Measurements from ENCODE around the gene CSNK1G1. TPM values are rescaled to one million over a fixed set of nuclear protein-coding genes. Genes with fewer than 3 reads are reported as not detected.
"Not testable (repeated sequence)": the region's sequence is repeated elsewhere in the genome, so short reads cannot be mapped to it uniquely, and the experiment has no call there.

CSNK1G1 gene
- total RNA-seq, 1 donor from 2014 or later: 23.5 TPM

GRCh38 chr15:64387562-64388168 lies 31.7 kb upstream of the CSNK1G1 start, which contains the start of gene TRIP4:
Gene TRIP4 (plus strand): TSS chr15:64387836. CDS start chr15:64387864, 28 bp downstream.
- H3K27me3 ChIP-seq (ENCODE audit: control insufficient read depth, insufficient read depth, low read length): no peaks in the 10 kb centered on the region
- peak; percentile 85 for DNase-seq (ENCODE audit: low read depth)
- no peak for TF ChIP-seq CTCF (IDR thresholded peaks at IDR 0.05; ENCODE audit: insufficient read depth, low read length, poor library complexity, severe bottlenecking)
- peak within 1 kb of the TSS; percentile 95 for H3K4me3 ChIP-seq (ENCODE audit: low read depth, low read length)
- no peaks in the 10 kb centered on the region for H3K36me3 ChIP-seq (ENCODE audit: control insufficient read depth, insufficient read depth, low read length)

DNA sequence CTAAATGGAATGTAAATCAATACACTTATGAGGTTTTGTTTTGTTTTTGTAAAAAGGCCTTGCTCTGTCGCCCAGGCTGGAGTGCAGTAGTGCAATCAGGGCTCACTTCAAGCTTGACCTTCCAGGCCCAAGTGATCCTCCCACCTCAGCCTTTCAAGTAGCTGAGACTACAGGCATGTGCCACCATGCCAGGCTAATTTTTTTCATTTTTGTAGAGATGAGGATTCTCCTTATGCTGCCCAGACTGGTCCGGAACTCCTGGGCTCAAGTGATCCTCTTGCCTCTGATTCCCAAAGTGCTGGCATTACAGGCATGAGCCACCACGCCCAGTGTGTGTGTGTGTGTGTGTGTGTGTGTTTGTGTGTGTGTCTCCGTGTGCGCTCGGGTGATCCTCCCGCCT lies 30.3 kb upstream of the CSNK1G1 start:
- Histone ChIP-seq H3K4me3 (ENCODE audit: low read depth, low read length) (no peak overlapping the region), H3K36me3 (ENCODE audit: control insufficient read depth, insufficient read depth, low read length) (no peaks in the 10 kb centered on the region), H3K27me3 (ENCODE audit: control insufficient read depth, insufficient read depth, low read length) (no peaks in the 10 kb centered on the region)
- TF ChIP-seq CTCF (IDR thresholded peaks at IDR 0.05; ENCODE audit: insufficient read depth, low read length, poor library complexity, severe bottlenecking): no peak
- DNase-seq (ENCODE audit: low read depth): no peak

DNA sequence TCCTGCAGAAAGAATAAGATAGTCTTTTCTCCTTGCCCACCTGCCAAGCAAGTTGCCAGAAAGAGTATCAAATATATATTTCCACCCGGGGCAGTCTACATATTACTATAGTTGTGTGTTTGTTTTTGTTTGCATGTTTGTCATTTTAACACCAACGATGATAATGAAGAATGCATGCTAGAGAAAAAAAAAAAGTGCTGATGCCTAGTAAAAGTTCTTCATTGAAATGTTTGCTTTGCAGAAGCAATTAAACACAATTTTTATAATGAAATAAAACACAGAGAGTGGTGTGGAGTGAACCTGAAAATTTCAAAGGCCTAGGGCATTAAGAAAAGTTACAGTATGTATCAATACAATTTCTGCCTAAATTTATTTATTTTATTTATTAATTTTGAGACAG lies 27.8 kb upstream of the CSNK1G1 start:
- no peak for TF ChIP-seq CTCF (IDR thresholded peaks at IDR 0.05; ENCODE audit: insufficient read depth, low read length, poor library complexity, severe bottlenecking)
- no peaks in the 10 kb centered on the region for H3K27me3 ChIP-seq (ENCODE audit: control insufficient read depth, insufficient read depth, low read length)
- DNase-seq (ENCODE audit: low read depth): no peak
- H3K4me3 ChIP-seq (ENCODE audit: low read depth, low read length): no peak overlapping the region
- no peaks in the 10 kb centered on the region for H3K36me3 ChIP-seq (ENCODE audit: control insufficient read depth, insufficient read depth, low read length)

GRCh38 chr15:64381000-64381751 lies 25.2 kb upstream of the CSNK1G1 start, which contains the start of gene PCLAF:
Gene PCLAF (minus strand): TSS chr15:64381441. CDS start chr15:64381371, 70 bp downstream.
- peak; percentile 85 for DNase-seq (ENCODE audit: low read depth)
- H3K27me3 ChIP-seq (ENCODE audit: control insufficient read depth, insufficient read depth, low read length): no peaks in the 10 kb centered on the region
- TF ChIP-seq CTCF (IDR thresholded peaks at IDR 0.05; ENCODE audit: insufficient read depth, low read length, poor library complexity, severe bottlenecking): no peak
- no peaks in the 10 kb centered on the region for H3K36me3 ChIP-seq (ENCODE audit: control insufficient read depth, insufficient read depth, low read length)
- peak within 1 kb of the TSS; percentile 65 for H3K4me3 ChIP-seq (ENCODE audit: low read depth, low read length)

DNA sequence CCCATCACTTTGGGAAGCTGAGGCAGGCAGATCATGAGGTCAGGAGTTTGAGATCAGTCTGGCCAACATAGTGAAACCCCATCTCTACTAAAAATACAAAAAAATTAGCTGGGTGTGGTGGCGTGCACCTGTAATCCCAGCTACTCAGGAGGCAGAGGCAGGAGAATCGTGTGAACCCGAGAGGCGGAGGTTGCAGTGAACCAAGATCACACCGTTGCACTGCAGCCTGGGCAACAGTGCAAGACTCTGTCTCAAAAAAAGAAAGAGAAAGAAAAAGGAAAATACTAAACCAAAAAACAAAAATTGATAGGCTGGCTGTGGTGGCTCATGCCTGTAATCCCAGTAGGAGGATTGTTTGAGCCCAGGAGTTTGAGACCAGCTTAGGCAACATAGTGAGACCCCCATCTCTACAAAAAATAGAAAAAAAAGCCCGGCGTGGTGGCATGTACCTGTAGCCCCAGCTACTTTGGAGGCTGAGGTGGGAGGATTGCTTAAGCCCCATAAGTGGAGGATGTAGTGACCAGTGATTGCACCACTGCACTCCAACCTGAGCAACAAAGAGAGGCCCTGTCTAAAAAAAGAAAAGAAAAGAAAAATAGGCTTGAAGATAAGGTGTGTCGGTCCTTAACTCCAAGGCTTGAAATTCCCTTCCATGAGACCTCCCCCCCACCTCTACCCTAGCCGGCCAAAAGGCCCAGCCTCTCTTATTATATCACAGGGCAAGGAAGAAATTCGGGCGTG lies 24.3 kb upstream of the CSNK1G1 start:
- not testable (repeated sequence) for H3K27me3 ChIP-seq (ENCODE audit: control insufficient read depth, insufficient read depth, low read length); DNase-seq (ENCODE audit: low read depth); H3K36me3 ChIP-seq (ENCODE audit: control insufficient read depth, insufficient read depth, low read length)
- H3K4me3 ChIP-seq (ENCODE audit: low read depth, low read length): peak overlapping the region; percentile 65
